Ovary (tissue), 3 donors: ENCODE data around the gene ALDH3A1.

Experiments
- CTCF ChIP-seq, 3 donors: fragments of 450-650 bp in 2 of 3; fragments of 200-600 bp in 1 of 3; IDR thresholded peaks; one replicate each; pipeline versions ENCODE4 v1.5.1 to v1.8.0; 2016 to 2022; ENCODE audit warnings: antibody characterized with exemption in 3 of 3, mild to moderate bottlenecking in 1 of 3
- EP300 ChIP-seq: sonication (generic); formaldehyde crosslinking; IDR thresholded peaks from one replicate; pipeline ENCODE4 v1.6.1; 2017; ENCODE audit warnings: antibody characterized with exemption
- POLR2A ChIP-seq: fragments of 450-650 bp; IDR thresholded peaks from one replicate; pipeline ENCODE4 v1.6.1; 2017; ENCODE audit warnings: antibody characterized with exemption, mild to moderate bottlenecking, moderate library complexity
- donor health status: DM: no; HTN: no; CAD: no.

GRCh38 chr17:19738073-19738449, 10.0 kb downstream of the ALDH3A1 start:
- TF ChIP-seq CTCF (IDR thresholded peaks at IDR 0.05) (no peak), POLR2A (no peak), EP300 (no peak)
